Tibial nerve (tissue), 4 donors: Measurements from ENCODE around the gene FAM107A. TPM values are rescaled to one million over a fixed set of nuclear protein-coding genes. Genes with fewer than 3 reads are reported as not detected.

Experiments
- DNase-seq, 2 donors: peaks; one replicate each; pipeline ENCODE4 v3.0.0-alpha.2; 2019; ENCODE audit warnings: low spot score in 2 of 2
- H3K27ac ChIP-seq, 4 donors: fragments of 200-600 bp; sonication (generic) in 3 of 4; one replicate each; pipeline ENCODE4 v1.5.1; 2017 to 2019; ENCODE audit warnings: mild to moderate bottlenecking in 1 of 4
- H3K27me3 ChIP-seq, 2 donors: fragments of 200-600 bp; sonication (generic) in 1 of 2; one replicate each; pipeline versions ENCODE4 v1.5.1 to v1.6.0; 2017 to 2019
- H3K36me3 ChIP-seq, 3 donors: fragments of 200-600 bp; sonication (generic); one replicate each; pipeline ENCODE4 v1.5.1; 2018 to 2019
- H3K4me1 ChIP-seq, 4 donors: fragments of 200-600 bp; sonication (generic) in 3 of 4; one replicate each; pipeline ENCODE4 v1.5.1; 2017 to 2019
- H3K4me3 ChIP-seq, 4 donors: fragments of 200-600 bp; sonication (generic) in 3 of 4; one replicate each; pipeline ENCODE4 v1.5.1; 2017 to 2019; ENCODE audit warnings: mild to moderate bottlenecking in 1 of 4, moderate library complexity in 1 of 4
- H3K9me3 ChIP-seq, 4 donors: fragments of 200-600 bp; sonication (generic) in 3 of 4; one replicate each; pipeline ENCODE4 v1.5.1; 2017 to 2019
- EP300 ChIP-seq, 2 donors: sonication (generic); formaldehyde crosslinking; IDR thresholded peaks; one replicate each; pipeline ENCODE4 v1.6.1; 2017; ENCODE audit warnings: antibody characterized with exemption in 2 of 2, mild to moderate bottlenecking in 1 of 2
- POLR2A ChIP-seq, 2 donors: fragments of 450-650 bp; IDR thresholded peaks; one replicate each; pipeline ENCODE4 v1.6.1; 2017; ENCODE audit warnings: antibody characterized with exemption in 2 of 2, mild to moderate bottlenecking in 2 of 2, moderate library complexity in 2 of 2
- WGBS, 2 donors: methylation state at CpG; one replicate each; pipeline ENCODE4 v1.1.5; 2018; 5-methylcytosine and 5-hydroxymethylcytosine counted together
- total RNA-seq, 4 donors: library from RNA; depleted of rRNA; stranded (reverse); fragments of >200 nt; gene quantifications; one replicate each; pipeline ENCODE4 v1.1.0, GENCODE V29; 2016
- TF ChIP-seq, protein P1 (sequence below), 5 experiments: fragments of 200-600 bp in 3 of 5; fragments of 450-650 bp in 2 of 5; sonication (generic) in 3 of 5; IDR thresholded peaks; one replicate each; pipeline ENCODE4 v1.5.1; 2016 to 2019; ENCODE audit warnings: antibody characterized with exemption in 5 of 5, mild to moderate bottlenecking in 3 of 5, moderate library complexity in 2 of 5

Gene FAM107A
- total RNA-seq, 4 donors from 2014 or later: 147 to 305 (median 227) TPM

GRCh38 chr3:58567251-58567515 lies 10.0 kb downstream of the FAM107A start:
- Histone ChIP-seq H3K4me3 (no peak overlapping the region), H3K9me3 (peaks cover 0 to 3% (median 0%) of the 10 kb centered on the region in 4 donors), H3K36me3 (peaks cover 0 to 37% (median 0%) of the 10 kb centered on the region in 3 donors), H3K27ac (no peak overlapping the region), H3K4me1 (peaks cover 0 to 10% (median 0%) of the 10 kb centered on the region in 4 donors), H3K27me3 (no peaks in the 10 kb centered on the region)
- no peak for DNase-seq
- 86 to 90% methylated on average over 7 of the region's 7 CpGs for WGBS, 2 donors
- no peak for TF ChIP-seq EP300 (IDR thresholded peaks at IDR 0.05)
- TF ChIP-seq POLR2A (IDR thresholded peaks at IDR 0.05): no peak
- TF ChIP-seq, protein P1, sequence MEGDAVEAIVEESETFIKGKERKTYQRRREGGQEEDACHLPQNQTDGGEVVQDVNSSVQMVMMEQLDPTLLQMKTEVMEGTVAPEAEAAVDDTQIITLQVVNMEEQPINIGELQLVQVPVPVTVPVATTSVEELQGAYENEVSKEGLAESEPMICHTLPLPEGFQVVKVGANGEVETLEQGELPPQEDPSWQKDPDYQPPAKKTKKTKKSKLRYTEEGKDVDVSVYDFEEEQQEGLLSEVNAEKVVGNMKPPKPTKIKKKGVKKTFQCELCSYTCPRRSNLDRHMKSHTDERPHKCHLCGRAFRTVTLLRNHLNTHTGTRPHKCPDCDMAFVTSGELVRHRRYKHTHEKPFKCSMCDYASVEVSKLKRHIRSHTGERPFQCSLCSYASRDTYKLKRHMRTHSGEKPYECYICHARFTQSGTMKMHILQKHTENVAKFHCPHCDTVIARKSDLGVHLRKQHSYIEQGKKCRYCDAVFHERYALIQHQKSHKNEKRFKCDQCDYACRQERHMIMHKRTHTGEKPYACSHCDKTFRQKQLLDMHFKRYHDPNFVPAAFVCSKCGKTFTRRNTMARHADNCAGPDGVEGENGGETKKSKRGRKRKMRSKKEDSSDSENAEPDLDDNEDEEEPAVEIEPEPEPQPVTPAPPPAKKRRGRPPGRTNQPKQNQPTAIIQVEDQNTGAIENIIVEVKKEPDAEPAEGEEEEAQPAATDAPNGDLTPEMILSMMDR (IDR thresholded peaks at IDR 0.05): no peak

DNA sequence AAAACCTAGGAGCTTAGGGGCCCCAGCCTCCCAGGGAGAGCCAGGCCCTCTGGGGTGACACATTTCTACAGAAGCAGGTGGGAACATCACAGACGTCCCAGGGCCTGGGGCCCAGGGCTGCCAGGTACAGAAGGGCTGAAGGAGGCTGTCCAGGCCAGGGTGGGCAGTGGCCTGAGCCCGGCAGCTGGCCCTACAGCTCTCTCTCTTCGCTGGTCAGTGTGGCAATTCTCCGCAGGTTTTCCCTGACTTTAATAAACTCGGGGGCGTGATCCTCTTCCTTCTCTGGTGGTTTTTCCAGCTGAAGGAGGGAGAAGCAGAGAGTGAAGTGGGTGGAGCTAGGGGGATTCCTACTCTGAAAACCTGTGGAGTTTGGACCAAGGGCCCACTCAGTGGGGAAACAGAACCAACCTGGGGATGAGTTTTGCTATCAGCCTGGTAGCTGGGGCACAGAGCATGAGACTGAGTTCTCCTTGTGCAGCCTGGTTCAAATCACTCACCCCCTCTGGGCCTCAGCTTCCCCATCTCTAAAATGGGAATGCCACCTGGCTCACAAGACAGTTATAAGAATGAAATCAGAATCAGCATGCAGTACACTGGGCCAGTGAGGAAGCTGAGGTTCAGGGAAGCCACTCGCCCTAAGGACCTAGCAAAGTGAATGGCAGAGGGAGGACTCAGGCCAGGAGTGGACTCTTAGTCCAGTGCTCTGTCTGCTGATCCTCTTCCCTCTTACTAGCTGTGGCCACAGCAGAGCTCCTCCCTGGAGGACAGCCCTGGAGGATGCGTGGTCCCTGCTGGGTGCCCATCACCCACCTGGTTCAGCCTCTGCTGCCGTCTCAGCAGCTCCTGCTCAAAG lies 10.6 kb downstream of the FAM107A start:
- Histone ChIP-seq H3K4me1 (peaks cover 0 to 10% (median 0%) of the 10 kb centered on the region in 4 donors), H3K9me3 (peaks cover 0 to 2% (median 0%) of the 10 kb centered on the region in 4 donors), H3K27ac (no peak overlapping the region), H3K4me3 (no peak overlapping the region), H3K27me3 (no peaks in the 10 kb centered on the region), H3K36me3 (peaks cover 0 to 34% (median 0%) of the 10 kb centered on the region in 3 donors)
- no peak for DNase-seq
- WGBS, 2 donors: 92 to 96% methylated on average over 8 of the region's 9 CpGs
- TF ChIP-seq EP300 (IDR thresholded peaks at IDR 0.05): no peak
- no peak for TF ChIP-seq POLR2A (IDR thresholded peaks at IDR 0.05)
- TF ChIP-seq, protein P1 (IDR thresholded peaks at IDR 0.05): no peak

GRCh38 chr3:58565621-58566397 lies 11.4 kb downstream of the FAM107A start:
- Histone ChIP-seq H3K4me1 (peaks cover 0 to 15% (median 0%) of the 10 kb centered on the region in 4 donors), H3K27ac (no peak overlapping the region), H3K27me3 (no peaks in the 10 kb centered on the region), H3K9me3 (no peaks in the 10 kb centered on the region), H3K4me3 (no peak overlapping the region), H3K36me3 (peaks cover 0 to 34% (median 0%) of the 10 kb centered on the region in 3 donors)
- WGBS, 2 donors: 81 to 82% methylated on average over 11 to 12 of the region's 12 CpGs
- TF ChIP-seq, protein P1 (IDR thresholded peaks at IDR 0.05): no peak
- TF ChIP-seq POLR2A (IDR thresholded peaks at IDR 0.05): no peak
- no peak for TF ChIP-seq EP300 (IDR thresholded peaks at IDR 0.05)
- DNase-seq: no peak

DNA sequence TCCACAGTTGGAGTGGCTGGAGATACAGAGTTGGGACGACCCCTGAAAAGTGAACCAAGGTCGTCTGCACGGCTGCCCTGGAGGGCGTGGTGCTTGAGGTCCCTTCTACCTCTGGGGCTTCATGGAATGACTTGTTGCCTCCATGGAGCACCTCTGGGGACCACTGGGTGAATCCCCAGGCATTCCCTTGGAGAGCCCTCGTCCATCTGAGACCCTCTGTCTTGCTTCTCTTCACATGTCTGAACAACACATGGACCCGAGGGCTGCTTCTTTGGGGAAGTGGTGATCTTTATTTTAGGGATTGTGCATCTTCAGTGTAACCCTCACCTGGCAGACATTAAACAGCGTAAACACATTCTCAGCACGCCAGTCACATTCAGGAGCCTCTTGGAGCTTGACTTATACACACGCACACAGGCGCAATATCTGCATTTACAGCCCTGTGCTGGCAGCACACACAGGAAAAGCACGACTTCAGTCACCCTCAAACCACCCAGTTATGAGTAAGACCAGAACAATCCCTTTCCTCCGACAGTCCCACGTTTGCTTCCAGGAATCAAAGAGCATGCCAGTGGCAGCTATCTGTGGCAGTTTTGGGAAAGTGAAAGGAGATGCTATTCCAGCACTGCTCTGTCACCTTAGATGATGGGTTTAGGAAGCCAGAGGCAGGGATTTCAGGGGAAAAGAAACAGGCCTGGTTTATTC lies 12.6 kb downstream of the FAM107A start:
- no peak overlapping the region for H3K4me3 ChIP-seq
- WGBS, 2 donors: 74% methylated on average over 13 of the region's 13 CpGs

More for the DNA sequence above, 12.6 kb downstream of the FAM107A start:
- peaks cover 0 to 16% (median 0%) of the 10 kb centered on the region in 4 donors for H3K4me1 ChIP-seq
- H3K27me3 ChIP-seq: no peaks in the 10 kb centered on the region
- DNase-seq: no peak
- H3K36me3 ChIP-seq: peaks cover 0 to 34% (median 0%) of the 10 kb centered on the region in 3 donors
- TF ChIP-seq POLR2A (IDR thresholded peaks at IDR 0.05): no peak
- TF ChIP-seq EP300 (IDR thresholded peaks at IDR 0.05): no peak
- TF ChIP-seq, protein P1 (IDR thresholded peaks at IDR 0.05): no peak
- no peak overlapping the region for H3K27ac ChIP-seq
- no peaks in the 10 kb centered on the region for H3K9me3 ChIP-seq
